ENCODE data around the gene ATP2B2.

- TF ChIP-seq CTCF (IDR thresholded peaks at IDR 0.05; ENCODE audit: poor library complexity), result no peak
- TF ChIP-seq EZH2phosphoT487 (IDR thresholded peaks at IDR 0.05; ENCODE audit: low read depth, severe bottlenecking, unreplicated experiment), result no peak
Observed at GRCh38 chr3:10466186-10466585, 39.2 kb downstream of the ATP2B2 start.
